Activated CD4-positive, alpha-beta T cell treated with anti-CD3 and anti-CD28 coated beads for 24 hours (primary cell): ENCODE measurements around the gene NKX6-1.

Source experiments
- DNase-seq, 2 donors: peaks; one replicate each; pipeline ENCODE4 v3.0.0-alpha.2; 2020; ENCODE audit warnings: low read depth in 2 of 2

NKX6-1 gene

DNA sequence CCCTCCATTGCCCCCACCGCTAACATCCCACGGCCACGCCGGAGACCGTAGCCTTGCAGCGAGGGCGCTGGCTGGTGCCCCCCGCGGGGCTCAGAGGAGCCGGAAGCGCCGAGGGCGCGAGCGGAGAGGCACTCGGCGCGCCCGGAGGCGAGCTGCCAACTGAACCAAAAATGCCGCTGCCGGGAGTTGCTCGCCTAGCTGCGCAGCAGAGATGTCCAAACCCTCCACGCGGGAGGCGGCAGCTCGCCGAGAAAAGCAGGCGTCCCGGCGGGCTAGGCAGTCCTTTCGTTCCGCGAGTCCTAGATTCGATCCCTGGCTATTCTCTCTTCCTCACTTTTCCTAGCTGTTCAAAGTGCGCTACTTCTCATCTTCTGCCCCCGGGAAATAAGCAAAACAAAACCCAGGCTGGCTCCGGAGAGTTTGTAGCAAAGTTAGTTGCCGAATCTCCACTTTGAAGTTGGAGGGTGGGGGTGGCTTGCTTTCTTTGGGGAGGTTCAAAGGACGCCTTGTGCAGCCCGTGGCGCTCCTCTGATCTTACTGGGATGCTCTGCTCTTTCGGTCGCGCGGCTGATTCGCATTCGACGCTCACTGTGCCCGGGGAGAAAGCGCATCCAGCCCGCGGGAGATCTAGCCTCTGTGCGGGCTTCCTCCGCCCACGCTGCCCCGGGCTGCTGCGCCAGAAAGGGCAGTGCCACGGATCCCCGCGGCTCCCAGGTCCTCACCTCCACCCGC, 723 bp downstream of the NKX6-1 start:
- DNase-seq, result no peak

DNA sequence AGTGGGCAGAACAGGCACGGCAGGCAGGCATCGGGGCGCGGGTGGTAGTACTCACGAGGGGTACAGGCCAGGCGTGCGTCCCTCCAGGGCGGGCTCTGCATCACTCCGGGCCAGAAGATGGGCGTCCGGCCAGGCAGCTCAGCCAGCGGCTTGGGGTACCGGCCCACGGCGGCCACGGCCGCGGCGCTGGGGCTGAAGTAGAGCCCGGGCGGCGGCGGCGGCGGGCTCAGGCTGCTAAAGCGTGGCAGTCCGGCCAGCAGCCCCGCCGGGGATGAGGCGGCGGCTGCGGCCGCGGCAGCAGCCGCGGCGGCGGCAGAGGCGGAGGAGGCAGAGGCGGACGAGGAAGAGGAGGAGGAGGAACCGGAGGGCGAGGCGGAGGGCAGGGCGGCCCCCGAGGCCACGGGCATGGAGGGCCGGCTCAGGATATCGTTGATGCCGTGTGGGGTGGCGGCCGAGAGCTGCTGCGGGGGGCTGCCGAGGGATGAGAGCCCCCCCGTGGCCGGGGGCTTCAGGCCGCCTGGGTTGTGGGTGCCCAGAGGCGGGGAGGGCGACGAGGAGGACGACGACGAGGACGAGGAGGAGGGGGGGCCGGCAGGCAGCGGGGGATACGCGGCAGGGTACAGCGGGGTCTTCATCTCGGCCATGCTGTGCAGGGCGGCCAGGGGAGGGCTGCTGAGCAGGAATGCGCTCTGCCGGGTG, 1.4 kb downstream of the NKX6-1 start:
- no peak for DNase-seq

DNA sequence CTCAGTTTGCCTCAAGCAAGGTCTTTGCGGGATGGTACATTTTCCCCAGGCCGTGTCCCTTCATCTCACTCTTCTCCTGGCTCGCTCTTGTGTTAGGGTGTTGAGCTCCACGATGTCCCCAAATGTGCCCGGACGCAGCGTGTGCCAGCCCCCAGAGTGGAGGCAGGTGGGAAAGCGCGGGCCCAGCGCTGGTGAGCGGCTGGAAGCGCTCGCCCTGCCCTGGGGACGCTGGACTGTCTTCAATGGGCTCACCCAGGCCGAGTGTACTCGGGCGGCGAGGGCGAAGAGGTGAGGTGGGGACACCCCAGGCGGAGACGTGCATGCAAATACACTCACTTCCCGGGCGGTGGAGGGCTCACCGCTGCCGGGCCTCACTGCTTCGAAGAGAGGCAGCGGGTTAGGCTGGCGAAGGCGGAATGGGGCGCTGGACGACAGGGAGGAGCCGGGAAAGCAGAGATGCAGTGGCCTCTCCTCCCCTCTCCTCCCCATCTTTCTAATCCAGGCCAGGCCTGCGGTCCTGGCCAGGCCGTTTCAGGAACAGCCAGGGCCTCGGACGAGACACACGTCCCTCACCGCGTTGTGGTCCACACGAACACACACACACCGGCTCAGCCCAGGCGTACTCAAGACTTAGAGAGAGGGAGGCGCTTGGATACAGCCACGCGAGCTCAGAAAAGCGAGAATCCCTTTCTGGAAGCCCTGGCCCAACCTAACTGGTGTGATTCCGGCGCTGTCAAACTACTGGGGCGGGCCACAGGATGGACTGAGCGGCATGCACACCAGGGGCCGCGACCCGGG, 2.2 kb downstream of the NKX6-1 start:
- DNase-seq, result no peak

DNA sequence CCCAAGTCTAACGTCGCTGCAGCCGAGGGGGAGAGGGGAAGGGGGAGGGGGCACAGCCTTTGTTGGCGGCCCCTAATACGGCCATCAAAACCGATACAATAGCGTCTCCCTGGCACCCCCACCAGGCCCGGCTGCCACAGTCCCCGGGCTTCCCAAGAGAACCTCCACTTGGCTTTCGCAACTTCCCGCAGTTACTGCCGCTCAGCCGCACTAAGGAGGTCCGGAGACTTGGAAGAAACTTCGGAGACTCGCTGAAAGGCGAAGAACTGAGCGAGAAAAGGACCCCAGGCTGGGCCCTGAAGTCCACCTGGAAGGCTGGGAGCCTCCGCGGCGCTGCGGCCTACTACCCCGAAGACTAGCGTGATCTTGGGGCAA, 2.8 kb downstream of the NKX6-1 start:
- DNase-seq, result no peak

DNA sequence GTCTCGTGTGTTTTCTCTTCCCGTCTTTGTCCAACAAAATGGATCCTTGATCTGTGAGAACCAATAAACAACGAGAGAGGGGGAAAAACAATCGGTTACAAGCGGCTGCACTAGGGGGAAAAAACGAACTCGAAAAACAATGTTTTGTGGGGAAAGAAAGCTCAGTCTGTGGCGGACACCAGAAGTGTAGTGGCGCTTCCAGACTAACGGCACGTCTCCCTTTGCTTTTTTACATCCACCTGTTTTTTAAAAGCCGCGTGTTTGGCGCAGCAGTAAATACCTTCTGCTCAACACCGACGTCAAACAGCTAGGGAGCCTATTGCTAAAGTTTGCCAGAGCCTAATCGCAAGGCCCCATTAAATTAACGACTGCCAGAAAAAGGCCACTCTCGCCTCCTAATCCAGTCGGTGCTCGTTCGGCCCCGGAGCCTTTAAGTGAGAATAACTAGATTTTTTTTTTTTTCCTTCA, 3.3 kb downstream of the NKX6-1 start:
- DNase-seq, result no peak

DNA sequence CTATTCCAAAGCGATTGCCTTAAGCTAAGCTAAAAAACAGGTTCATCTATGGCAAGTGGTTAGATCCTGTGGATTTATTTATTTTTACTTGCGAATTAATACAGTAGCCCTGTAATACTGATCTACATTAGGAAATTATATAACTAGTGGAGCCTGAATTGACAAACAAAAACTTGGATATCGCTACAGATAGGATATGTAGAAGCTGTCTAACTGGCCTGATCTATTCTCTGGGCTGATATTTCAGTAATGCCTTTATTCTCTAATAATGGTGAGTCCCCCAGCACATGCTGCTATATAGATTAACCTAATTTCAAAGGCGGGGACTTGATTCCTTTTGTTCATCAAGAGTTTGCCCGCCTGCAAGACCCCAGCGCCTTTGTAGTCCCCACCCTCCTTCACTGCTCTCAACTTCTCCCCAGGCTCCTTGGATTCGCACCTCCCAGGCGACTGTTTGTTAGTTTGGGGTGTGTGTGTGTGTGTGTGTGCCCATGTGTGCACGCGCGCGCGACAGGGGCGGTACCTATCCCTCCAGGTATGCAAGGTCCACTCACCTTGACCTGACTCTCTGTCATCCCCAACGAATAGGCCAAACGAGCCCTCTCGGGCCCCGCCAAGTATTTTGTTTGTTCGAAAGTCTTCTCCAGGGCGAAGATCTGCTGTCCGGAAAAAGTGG, 3.8 kb downstream of the NKX6-1 start:
- DNase-seq, result no peak

DNA sequence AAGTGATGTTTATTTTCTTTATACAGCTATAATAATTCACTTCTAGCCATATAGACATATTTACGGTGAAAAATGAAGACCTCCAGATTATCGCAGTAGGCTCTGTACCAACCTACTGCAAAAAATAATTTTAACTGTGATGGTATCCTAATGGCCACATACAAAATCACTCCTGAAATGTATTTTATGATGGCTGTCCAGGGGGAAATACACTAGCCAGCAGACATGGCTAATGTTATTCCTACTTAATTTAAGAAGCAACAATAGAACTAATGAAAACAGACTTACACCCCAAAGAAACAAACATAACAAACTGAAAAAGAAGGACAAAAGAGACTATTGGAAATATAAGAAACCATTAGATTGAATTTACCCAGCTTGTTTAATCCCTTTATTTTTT, 4.6 kb downstream of the NKX6-1 start:
- DNase-seq, result no peak

DNA sequence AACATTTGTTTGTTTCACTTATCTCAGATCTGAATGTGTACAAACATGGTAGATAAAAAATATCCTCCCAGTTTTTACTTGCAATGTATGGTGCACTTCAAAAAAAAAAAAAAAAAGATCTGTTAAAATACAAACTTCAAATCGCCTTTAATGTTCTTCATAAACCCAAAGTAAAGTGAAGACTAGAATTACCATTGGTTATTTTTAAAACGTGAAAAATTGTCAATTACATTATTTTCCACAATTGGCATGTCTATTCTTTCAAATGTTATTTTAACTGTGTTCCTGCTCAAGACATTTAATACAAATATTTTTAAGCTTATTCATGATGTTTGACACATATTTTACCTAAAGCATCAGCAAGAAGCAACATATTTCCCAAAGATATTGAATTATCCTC, 5.0 kb downstream of the NKX6-1 start:
- no peak for DNase-seq

DNA sequence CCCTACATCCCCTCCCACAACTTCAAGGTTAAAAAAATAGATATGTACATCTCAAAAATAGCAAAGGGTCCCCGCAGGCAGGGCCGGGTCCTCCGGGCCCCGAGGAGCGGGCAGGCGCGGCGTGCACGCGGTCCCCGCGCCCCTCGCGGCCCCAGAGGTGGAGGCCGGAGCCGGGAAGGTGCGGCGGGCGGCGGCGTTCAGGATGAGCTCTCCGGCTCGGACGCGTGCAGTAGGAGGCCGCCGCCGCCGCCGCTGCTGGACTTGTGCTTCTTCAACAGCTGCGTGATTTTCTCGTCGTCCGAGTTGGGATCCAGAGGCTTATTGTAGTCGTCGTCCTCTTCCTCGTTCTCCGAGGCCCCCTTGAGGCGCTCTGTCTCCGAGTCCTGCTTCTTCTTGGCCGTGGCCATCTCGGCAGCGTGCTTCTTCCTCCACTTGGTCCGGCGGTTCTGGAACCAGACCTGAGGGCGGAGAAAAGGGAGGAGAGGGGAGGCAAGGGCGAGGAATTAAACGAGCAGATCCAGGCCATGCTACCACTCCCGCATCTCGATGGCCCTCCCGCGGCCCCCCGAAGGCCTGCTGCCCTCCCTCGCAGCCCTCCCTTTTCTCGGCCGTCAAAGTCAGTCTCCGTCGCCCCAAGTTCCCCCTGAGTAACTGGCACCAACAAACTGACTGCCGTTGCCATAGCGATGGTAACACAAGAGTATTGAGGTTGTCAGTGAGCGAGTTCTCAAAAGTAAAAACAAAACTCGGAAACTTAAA, 5.8 kb downstream of the NKX6-1 start:
- DNase-seq, result no peak

DNA sequence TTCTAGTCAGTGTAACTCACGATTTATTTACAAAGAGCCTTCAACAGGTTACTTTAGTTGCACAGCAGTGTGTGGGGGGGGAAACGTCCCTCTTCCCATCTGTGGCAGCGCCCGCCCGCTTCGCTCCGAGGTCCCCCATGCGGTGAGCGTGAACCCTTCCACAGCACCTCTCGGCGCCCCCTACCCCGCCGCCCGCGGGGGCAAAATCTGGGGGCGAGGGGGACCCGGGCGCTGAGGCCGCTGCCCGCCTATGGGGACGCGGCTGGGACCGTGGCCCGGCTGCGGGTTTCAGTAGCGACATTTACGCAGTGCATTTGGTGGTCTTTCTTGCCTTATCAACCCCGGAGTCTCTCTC, 6.4 kb downstream of the NKX6-1 start:
- DNase-seq, result no peak

DNA sequence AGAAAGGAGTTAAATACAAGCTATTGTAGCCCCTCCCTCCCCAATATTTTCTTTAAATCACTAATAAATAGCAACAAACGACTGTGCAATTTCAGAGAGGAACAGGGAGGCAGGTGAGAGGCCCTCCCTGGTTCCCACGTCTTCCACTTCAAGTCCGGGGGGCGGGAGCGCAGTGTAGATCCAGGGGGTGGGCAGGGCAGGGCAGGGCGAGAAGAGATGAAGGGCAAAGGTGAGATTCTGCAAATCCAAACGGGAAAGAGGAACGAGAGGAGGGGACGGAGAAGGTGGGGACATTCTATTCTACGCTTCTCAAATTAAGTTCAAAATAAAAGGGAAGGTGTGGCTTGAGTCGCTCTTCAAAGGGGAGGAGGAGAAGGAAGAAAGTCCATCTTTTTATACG, 6.8 kb downstream of the NKX6-1 start:
- no peak for DNase-seq

DNA sequence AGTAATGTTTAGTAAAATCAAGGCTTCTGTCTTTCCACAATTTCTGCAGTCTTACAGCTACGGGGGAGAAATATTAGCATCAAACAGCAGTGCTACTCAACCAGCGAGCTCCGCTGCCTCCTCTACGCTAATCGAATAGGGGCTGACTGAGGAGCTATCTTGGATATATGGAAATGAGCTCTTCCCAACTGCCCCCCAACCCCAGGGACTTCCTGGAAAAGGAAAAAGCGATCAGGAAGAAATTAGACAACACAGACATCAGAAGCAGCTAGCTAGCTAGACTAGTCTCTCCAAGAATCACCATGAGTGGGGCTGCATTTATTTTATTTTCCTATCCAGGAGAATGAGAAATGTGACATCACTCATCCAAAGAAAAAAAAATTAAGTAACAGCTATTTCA, 7.6 kb downstream of the NKX6-1 start:
- DNase-seq, result no peak

DNA sequence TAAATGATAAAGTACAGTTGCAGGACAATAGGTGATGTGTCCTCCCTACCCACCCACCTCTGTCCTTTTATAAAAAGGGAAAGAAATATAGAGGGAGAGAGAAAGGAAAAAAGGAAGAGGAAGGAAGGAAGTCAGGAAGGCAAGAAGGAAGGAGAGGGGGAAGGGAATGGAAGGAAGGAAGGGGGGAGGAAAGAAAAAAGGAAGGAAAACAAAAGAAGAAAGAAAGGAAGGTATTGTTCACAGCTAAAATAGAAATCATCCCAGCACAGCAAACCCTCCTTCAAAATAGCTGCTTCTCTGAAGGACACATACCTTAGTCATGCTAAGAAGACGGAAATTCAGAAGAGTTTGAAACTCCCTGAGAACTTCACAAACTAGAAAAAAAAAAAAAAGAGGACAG, 8.4 kb downstream of the NKX6-1 start:
- DNase-seq, result no peak

DNA sequence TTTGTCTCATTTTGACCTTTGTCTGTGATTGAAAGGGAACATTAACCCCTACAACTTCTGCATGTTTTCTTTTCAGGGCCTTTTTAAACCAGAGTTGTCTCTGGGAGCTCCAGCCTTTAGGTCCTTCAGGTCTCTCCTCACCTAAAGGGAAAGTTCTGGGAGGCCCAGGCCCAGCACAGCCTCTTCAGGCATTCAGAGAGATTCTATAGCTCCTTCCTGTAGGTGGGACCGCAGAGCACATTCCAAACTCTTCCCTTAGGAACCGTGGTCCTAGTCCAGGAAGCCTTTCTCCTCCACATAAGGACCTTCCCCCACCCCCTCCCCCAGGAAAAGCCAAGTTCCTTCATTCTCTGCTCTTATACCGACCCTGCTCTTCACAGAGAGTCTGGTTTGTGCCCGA, 14.9 kb downstream of the NKX6-1 start:
- no peak for DNase-seq

DNA sequence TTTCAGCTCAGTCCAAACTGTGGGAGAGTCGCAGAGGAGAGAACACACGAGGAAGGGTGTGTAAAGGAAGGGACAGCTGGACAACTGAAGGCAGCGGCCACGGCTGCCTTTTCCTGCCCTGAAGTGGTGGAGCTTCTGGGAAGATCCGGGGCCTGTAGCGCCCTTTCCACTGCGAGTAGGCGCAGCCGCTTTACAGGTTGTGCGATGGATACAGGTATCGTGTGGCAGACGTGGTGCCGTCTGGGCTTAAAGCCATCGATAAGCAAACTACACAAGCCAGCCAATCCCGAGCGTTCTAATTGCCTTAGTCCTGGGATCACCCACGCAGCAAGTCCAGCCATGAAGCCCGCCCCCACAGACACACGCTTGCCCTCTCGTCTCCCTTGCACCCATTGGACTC, 15.4 kb downstream of the NKX6-1 start:
- DNase-seq, result no peak

DNA sequence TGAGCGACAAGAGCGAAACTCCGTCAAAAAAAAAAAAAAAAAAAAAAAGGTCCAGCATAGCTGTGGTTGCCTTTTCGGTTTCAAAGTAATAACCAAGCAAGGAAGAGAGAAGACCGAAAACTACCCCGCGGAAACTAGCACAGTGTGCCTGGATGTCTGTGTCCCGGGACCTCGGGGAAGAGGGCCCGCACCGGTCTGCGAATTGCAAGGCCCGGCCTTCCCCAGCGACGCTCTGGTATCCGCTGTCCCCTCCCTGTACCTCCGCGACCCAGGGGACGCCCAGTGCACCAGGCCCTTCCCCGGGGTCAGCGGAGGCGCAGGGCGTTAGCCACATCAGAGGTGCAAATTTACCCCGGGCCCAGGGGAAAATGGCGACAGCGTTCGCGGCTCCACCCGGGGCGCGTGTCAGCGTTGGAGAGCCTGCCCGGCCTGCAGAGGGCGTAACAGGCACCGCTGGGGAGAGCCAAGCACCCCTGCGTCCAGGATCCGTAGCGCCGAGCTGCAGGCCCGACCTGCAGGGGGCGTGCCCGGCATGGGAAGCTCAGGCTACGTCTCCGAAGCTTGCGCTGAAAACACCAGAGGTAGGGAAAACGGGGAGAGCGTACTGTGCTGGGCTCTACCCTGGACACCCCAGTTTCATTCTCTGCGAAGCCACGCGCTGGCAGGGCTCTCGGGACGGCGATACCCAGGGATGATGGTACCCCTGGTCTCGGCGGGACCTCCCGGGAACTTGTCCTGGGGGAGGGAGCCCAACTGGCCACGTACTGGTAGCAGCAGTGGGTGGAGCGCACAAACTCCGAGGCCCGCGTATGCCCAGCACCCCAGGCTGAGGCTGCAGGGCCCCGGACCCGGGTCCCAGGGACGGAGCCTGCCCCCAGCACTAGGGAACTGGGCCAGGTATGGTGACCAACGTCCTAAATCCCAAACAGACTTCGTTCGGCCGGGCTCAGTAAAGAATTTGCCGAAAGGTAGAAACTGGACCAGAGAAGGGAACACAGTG, 16.2 kb downstream of the NKX6-1 start:
- no peak for DNase-seq

DNA sequence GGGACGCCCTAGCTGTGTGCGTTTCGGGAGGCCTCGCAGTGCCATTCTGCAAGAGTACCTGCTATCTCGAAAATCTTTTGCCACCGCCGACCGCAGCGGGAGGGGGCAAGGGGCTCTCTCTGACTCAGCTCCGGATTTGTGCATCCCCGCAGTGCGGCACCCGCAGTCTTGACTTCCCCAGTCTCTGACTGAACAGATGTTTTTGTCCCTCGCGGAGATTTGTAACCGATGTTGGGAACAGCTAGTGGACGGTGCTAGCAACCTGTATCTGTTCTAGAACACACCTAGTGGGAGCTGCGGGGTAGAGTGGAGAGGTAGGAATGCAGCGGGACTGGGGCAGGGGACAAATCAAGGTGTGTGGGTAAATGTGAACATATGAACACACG, 17.2 kb downstream of the NKX6-1 start:
- no peak for DNase-seq

DNA sequence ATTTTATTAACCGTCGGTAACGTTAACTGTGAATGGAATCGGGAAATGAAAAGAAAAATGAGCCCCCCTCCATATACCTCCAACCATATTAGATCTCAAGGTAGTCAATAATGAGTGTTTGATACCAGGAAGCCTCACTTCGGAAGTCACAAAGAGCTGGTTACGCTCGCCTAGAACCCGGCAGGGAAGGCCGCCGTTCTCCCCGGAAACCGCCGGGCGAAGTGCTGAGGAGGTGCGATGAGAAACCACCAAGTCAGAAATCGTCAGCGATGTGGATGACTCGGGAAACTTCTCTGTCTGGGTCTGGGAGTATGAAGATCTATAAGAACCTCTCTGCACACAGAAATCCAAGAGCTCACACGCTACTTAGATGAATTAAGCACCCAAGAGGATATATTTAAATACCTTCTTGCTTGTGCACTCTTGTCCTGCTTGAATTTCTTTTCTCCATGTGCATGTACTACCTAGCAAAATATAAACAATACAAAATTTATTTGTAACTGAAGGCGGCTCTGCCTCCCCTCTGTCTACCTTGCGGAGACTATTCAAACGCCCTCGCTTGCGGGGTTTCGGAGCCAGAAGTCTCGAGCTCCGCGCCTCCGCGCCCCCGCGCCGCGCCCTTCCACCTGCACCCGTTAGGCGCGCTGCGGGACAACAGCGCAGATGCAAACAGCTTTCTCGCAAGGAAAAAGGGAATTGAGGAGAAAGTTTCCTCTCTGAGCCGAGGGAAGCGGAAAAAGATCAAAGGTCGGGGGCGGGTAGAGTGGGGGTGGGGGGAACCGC, 17.8 kb downstream of the NKX6-1 start:
- DNase-seq, result no peak

DNA sequence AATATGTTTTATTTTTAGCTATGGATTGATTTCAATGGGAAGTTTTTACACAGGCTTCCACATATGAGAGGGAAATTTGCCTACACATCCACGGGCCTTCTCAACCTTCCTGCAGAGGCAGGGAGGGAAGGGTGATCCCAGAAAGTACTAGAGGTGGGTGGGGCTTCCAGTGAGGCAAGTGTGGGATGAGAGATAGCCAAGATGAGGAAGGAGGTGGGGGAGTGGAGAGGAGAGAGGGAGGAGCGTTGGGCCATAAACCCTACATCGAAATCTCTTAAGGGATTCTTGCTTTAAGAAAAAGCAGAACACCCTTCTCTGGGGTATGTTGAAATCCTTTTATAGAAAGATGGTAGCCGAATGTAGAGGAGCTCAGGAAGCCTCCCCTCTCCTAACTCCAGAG, 19.0 kb downstream of the NKX6-1 start:
- no peak for DNase-seq

DNA sequence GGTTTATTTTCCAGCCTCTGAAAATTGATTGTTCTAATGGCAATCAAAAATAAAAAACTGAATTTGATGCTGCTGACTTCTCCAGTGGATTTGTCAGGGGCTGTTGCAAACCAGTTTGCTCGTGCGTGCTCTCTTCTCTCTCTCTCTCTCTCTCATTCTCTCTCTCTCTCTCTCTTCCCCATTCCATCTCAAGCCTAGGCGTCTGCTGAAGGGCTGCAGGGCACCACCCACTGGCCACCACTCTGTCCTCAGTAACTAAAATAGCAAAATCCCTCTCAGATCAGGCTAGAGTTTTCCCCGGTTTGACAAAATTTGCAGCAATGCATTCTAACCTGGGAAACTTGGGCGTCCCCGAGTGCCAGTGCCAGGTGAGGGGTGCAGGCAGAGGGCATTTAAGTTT, 19.4 kb downstream of the NKX6-1 start:
- DNase-seq, result no peak
